Neural crest cell (in vitro differentiated cells): ENCODE results near the gene ZXDC. TPM values are rescaled to one million over a fixed set of nuclear protein-coding genes. Genes with fewer than 3 reads are reported as not detected.

Experiments
- DNase-seq: peaks from one replicate; pipeline ENCODE4 v3.0.0; 2021; ENCODE audit warnings: low read depth, mixed read lengths, low spot score
- H3K27ac Mint-ChIP-seq: one replicate; pipeline ENCODE4 v1.8.0; 2021; ENCODE audit warnings: mild to moderate bottlenecking, mixed read lengths; ENCODE audit not compliant: unreplicated experiment
- H3K27me3 Mint-ChIP-seq: 2 replicates; pipeline ENCODE4 v1.8.0; 2021; ENCODE audit warnings: low read depth, mild to moderate bottlenecking, mixed read lengths
- H3K36me3 Mint-ChIP-seq: 2 replicates; pipeline ENCODE4 v1.8.0; 2021; ENCODE audit warnings: low read depth, mild to moderate bottlenecking, mixed read lengths
- H3K4me1 Mint-ChIP-seq: 2 replicates; pipeline ENCODE4 v1.8.0; 2021; ENCODE audit warnings: mixed read lengths
- H3K4me3 Mint-ChIP-seq: one replicate; pipeline ENCODE4 v1.8.0; 2021; ENCODE audit warnings: mild to moderate bottlenecking, mixed read lengths
- H3K9me3 Mint-ChIP-seq: 2 replicates; pipeline ENCODE4 v1.8.0; 2021; ENCODE audit warnings: mixed read lengths
- total RNA-seq: library from RNA; stranded (reverse); gene quantifications from 2 replicates; pipeline ENCODE4 v1.2.1, GENCODE V29; 2021
- TF ChIP-seq, protein P1 (sequence below): fragments of 200-600 bp; sonication (generic); conservative IDR thresholded peaks from 2 replicates; pipeline ENCODE4 v1.5.0; 2021; ENCODE audit warnings: antibody characterized with exemption, mild to moderate bottlenecking

The ZXDC gene
- total RNA-seq, 1 donor from 2014 or later, result 34.3 TPM

DNA sequence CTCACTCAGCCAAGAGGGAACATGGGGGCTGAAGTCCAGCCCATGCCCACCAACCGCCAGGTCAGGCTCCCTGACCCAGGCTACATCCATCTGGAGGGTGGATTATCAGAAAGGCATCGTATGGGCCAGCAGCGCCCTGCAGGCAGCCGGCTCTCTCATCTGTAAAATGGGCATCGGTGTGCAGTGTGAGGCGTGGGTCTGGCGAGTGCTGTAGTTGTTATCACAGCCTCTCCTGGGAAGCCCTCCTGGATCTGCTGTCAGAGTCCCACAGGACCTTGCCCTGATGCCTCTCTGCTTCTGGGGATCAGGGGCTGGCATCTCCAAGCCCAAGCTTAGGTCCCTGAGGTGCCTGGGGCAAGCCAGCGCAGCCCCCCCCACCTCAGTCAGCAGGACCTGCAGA lies 53.6 kb downstream of the ZXDC start:
- Mint-ChIP-seq H3K27ac (no peak overlapping the region), H3K27me3 (no peaks in the 10 kb centered on the region), H3K36me3 (peaks cover 15% of the 10 kb centered on the region), H3K9me3 (peaks cover 11% of the 10 kb centered on the region), H3K4me1 (peaks cover 5% of the 10 kb centered on the region), H3K4me3 (no peak overlapping the region)
- TF ChIP-seq, protein P1, sequence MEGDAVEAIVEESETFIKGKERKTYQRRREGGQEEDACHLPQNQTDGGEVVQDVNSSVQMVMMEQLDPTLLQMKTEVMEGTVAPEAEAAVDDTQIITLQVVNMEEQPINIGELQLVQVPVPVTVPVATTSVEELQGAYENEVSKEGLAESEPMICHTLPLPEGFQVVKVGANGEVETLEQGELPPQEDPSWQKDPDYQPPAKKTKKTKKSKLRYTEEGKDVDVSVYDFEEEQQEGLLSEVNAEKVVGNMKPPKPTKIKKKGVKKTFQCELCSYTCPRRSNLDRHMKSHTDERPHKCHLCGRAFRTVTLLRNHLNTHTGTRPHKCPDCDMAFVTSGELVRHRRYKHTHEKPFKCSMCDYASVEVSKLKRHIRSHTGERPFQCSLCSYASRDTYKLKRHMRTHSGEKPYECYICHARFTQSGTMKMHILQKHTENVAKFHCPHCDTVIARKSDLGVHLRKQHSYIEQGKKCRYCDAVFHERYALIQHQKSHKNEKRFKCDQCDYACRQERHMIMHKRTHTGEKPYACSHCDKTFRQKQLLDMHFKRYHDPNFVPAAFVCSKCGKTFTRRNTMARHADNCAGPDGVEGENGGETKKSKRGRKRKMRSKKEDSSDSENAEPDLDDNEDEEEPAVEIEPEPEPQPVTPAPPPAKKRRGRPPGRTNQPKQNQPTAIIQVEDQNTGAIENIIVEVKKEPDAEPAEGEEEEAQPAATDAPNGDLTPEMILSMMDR, result no peak
- DNase-seq, result no peak

DNA sequence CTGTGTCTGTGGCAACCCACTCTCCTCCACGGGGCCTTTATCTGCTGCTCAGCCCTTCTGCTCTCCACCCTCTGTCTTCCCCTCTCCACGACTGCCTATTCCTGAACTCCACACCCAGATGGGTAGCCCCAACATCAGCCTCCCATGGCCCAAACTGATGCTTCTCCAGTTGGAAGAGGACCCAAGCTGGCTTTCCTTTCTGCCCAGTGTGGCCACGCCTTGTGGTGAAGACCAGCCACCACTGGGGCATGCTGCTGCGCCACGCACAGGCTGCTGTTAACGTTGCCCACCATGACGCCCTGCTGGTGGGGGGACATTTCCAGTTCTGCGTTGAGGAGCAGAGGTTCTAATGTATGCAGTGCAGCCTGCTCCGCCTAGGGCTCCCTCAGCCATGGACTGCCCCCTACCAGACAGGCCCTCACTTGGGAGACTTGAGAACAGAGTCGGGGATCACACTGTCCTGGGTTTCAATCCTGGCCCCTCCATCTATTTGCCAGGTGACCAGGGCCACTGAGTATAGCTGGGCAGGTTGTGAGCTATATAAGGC lies 54.0 kb downstream of the ZXDC start:
- TF ChIP-seq, protein P1, result no peak
- Mint-ChIP-seq H3K9me3 (peaks cover 7% of the 10 kb centered on the region), H3K27ac (no peak overlapping the region), H3K4me1 (peaks cover 5% of the 10 kb centered on the region), H3K36me3 (peaks cover 10% of the 10 kb centered on the region), H3K4me3 (no peak overlapping the region), H3K27me3 (no peaks in the 10 kb centered on the region)
- no peak for DNase-seq

DNA sequence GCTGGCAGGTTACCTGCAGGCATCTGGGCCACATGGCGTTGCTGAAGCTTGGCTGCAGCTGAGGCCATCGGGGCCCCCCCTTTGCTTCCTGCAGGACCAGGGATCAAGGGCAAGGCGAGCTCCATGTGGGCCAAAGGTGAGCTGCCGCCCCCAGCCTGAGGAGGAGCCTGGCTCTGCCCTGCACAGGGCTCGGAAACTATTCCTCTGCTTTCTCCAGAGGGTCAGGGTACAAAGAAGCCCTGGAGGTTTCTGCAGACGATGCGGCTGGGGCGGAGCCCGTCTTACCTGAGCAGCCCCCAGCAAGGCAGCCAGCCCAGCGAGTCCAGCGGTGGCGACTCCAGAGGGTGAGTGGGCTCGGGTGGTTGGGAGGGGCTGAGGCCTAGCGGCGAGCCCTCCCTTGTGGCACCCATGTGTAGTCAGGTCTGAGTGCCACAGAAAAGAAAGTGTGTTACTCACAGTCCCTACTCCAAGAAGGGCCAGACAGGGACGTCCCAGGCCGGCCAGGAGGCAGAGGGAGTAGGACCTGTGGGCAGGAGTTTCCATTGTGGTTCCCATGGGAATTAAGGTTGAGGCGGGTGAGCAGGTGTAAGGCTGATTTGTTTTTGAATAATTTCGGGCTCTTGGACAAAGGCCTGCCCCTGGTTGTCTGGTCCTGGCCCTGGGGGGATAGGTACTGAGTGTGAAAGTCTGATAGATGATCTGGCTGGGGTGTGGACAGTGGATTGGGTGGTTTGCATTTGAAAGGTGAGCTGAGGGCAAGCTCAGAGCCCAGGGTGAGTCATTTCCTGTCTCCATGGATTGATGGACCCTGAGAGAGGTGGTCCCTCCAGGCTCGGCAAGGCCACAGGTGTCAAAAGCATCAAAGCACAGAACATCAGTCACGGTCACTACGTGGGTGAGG lies 55.6 kb downstream of the ZXDC start:
- H3K4me1 Mint-ChIP-seq, result peaks cover 5% of the 10 kb centered on the region
- H3K36me3 Mint-ChIP-seq, result peaks cover 4% of the 10 kb centered on the region
- no peak overlapping the region for H3K4me3 Mint-ChIP-seq
- H3K9me3 Mint-ChIP-seq, result no peaks in the 10 kb centered on the region
- no peaks in the 10 kb centered on the region for H3K27me3 Mint-ChIP-seq
- no peak for DNase-seq
- TF ChIP-seq, protein P1, result no peak
- no peak overlapping the region for H3K27ac Mint-ChIP-seq

GRCh38 chr3:126419151-126419703 lies 56.5 kb downstream of the ZXDC start:
- no peak overlapping the region for H3K4me3 Mint-ChIP-seq
- H3K4me1 Mint-ChIP-seq, result peaks cover 5% of the 10 kb centered on the region
- TF ChIP-seq, protein P1, result no peak
- DNase-seq, result no peak
- no peaks in the 10 kb centered on the region for H3K36me3 Mint-ChIP-seq
- H3K9me3 Mint-ChIP-seq, result no peaks in the 10 kb centered on the region
- H3K27ac Mint-ChIP-seq, result peak overlapping the region; percentile 12
- H3K27me3 Mint-ChIP-seq, result no peaks in the 10 kb centered on the region

DNA sequence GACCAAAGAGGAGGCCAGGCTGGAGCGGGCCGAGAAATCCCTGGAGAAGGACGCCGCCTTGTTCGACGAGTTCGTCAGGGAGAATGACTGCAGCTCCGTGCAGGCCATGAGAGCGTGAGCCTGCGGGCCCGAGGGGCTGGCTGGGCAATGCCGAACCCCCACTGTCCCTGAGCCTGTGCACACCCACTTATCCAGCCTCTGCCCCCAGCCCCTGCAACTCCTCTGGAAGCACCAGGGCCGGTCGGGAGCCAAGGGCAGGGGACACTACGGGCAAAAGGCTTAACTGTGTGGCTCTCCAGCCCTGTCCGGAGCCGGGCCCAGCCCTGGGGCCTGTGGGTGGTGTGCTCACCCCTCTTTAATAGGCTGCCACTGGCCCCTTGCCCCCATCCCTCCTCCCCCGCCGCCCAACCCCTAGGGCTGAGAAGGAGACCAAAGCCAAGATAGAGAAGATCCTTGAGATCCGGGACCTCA lies 57.0 kb downstream of the ZXDC start:
- TF ChIP-seq, protein P1, result no peak

More for the DNA sequence above, 57.0 kb downstream of the ZXDC start:
- Mint-ChIP-seq H3K27ac (no peak overlapping the region), H3K9me3 (no peaks in the 10 kb centered on the region), H3K4me1 (peaks cover 5% of the 10 kb centered on the region), H3K4me3 (no peak overlapping the region), H3K36me3 (no peaks in the 10 kb centered on the region), H3K27me3 (no peaks in the 10 kb centered on the region)
- DNase-seq, result no peak
